ENCODE results near the gene CAPN1.

GRCh38 chr11:65236194-65237059 lies 54.7 kb downstream of the CAPN1 start:
- TF ChIP-seq POLR2A (IDR thresholded peaks at IDR 0.05; ENCODE audit: low read length) (no peak), GATA1 (IDR thresholded peaks at IDR 0.05; ENCODE audit: low read depth, low read length) (no peak)

Data from erythroblast (primary cell).